Renal cortex interstitium (tissue), 11 donors: ENCODE results near the gene ETV6. TPM values are rescaled to one million over a fixed set of nuclear protein-coding genes. Genes with fewer than 3 reads are reported as not detected.

Source experiments
- DNase-seq, 11 donors: peaks; one replicate each; pipeline ENCODE4 v3.0.0-alpha.2; 2013; ENCODE audit warnings: low read depth in 9 of 11, low spot score in 4 of 11; ENCODE audit errors: extremely low read depth in 1 of 11
- polyA plus RNA-seq, 3 donors: library from polyadenylated mRNA; unstranded; fragments of 120-200 nt; gene quantifications; one replicate each; pipeline ENCODE4 v1.2.1, GENCODE V29; 2013; ENCODE audit not compliant: insufficient read length in 3 of 3

The ETV6 gene
- polyA plus RNA-seq, 3 donors: 13.5 to 14.1 (median 13.8) TPM

DNA sequence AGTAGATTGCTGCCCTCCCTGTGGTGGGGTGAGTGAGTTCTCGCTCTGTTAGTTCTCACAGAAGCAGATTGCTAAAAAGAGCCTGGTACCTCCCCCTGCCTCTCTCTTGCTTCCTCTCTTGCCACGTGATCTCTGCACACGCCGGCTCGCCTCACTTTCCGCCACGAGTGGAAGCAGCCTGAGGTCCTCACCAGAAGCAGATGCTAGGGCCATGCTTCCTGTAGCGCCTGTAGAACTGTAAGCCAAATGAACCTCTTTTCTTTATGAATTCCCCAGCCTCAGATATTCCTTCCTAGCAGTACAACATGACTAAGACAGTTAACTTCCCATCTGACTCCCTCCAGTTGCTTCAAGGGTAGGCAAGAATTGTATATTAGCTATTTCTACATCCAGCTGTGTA lies 76.2 kb downstream of the ETV6 start:
- no peak for DNase-seq

GRCh38 chr12:11726659-11727058 lies 77.2 kb downstream of the ETV6 start:
- DNase-seq: no peak

- no peak for DNase-seq
Observed at GRCh38 chr12:11727133-11727664, 77.7 kb downstream of the ETV6 start.

- DNase-seq: no peak
Observed at GRCh38 chr12:11728154-11728755, 78.8 kb downstream of the ETV6 start.

DNA sequence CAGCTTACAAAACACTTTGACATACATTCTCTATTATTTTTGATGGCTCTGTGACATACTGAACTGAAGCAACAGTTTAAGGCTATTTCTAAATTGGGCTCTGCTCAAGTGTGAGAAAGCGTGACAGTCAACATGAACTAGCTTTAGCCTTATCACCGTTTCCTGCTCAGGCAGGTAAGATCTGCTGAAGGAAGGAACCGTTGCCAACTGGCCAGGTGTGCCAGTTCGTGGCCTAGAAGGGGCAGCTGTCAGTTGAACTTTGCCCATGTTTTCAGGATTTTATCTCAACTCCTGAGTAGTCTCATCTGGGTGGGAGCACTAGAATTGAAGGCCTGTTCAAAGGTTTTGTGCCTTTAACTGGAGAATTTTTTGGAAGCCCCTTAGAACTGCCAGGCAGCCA lies 79.5 kb downstream of the ETV6 start:
- no peak for DNase-seq

GRCh38 chr12:11729439-11730150 lies 80.1 kb downstream of the ETV6 start:
- DNase-seq: no peak

DNA sequence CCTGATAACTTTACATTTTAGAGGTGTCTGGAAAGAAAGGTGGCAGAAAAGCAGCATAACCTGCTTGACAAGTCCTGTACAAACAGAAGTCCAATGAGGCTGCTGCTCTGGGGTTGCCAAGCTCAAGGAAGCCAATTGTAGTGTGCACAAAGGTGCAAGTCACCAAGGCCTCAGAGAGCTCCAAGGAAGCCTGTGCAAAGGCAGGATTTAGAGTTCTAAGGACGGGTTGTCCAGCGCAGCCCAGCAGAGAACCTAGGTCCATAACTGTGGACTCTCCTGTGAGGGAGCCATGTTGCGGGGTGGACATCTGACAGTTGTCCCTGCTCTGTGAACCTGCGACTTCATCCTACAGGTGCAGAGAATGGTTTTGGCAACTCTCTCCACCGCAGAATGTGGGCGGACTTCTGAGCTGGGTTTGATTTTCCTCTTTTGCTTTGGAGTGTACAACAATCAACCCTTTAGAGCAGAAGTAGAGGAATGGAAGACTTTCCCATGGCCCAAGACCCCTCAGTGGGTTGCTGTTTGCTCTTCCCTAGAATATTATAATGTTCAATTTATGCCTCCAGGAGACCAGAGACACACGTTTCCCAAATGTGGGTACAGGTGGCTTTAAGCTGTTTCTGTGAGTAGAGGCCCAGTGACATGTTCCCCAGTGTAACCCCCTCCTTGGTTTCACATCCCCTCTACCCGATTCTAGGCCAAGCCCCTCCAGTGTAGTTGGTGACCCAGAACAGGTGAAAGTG lies 81.0 kb downstream of the ETV6 start:
- DNase-seq: peak in 4 of 11 donors; percentile 49 to 62 (median 58)

- DNase-seq: no peak
Observed at GRCh38 chr12:11731042-11731357, 81.5 kb downstream of the ETV6 start.

DNA sequence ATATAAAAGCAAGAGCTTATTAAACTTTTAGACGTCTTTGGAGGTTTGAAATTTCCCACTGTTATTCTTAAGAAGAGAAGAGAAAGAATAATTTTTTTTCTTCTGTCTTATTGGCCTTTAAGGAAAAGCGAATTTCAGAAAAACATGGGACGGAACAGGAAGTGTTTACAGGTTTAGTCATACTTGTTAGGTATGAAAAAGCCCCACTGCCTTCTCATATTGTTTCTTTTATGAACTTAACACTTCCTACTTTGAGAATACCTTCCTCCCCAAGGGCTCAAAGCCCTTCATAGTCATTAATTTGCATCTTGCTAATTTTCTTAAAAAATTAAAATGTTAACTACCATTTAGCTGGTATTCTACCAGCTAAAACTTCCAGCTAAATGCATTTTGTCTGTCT lies 82.0 kb downstream of the ETV6 start:
- no peak for DNase-seq

DNA sequence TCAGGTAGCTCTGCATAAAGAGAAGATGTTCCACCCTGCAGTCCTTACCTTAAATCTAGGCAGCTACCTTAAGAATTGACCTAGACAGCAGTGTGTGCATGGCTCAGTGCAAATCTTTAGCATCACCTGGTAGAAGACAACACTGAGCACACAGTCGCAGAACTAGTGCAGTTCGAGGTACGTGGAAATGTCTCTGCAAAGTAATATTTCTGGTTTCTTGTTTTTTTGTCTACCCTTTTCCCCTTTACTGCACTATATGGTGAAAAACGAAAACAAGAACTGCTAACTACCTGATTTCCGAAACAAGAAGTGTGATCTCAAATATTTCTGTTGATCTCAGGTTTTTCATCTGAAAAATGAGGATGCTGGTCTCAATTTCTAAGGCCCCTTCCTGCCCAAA lies 82.5 kb downstream of the ETV6 start:
- no peak for DNase-seq

- no peak for DNase-seq
Observed at GRCh38 chr12:11732715-11733114, 83.2 kb downstream of the ETV6 start.

DNA sequence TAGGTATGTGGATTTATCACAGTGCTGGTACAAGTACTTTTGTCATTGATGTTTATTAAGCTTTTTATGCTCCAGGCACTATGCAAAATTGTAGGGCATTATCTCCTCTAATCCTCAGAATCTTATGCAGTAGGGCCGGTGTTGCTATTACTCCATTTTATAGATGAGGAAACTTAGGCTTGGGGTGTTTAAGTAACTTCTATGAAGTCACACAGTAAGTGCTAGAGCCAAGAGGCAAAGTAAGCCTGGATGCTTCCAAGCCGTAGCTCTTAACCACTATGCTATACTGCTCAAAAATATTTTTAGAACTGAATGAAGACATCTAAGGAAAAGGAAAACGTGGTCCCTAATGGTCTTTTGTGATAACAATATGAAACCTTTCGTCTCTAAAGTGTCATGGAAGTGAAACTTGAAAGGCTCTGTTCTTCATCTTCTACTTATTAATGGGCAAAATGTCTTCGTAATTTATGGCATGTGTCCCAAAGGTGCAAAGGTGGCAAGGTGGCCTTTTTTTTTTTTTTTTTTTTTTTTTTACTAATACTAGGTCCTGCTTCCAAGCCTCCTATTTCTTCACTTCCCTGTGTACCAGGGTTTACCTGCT lies 85.2 kb downstream of the ETV6 start:
- DNase-seq: no peak

GRCh38 chr12:11738450-11738849 lies 89.0 kb downstream of the ETV6 start:
- DNase-seq: no peak

GRCh38 chr12:11739980-11740577 lies 90.6 kb downstream of the ETV6 start:
- no peak for DNase-seq

DNA sequence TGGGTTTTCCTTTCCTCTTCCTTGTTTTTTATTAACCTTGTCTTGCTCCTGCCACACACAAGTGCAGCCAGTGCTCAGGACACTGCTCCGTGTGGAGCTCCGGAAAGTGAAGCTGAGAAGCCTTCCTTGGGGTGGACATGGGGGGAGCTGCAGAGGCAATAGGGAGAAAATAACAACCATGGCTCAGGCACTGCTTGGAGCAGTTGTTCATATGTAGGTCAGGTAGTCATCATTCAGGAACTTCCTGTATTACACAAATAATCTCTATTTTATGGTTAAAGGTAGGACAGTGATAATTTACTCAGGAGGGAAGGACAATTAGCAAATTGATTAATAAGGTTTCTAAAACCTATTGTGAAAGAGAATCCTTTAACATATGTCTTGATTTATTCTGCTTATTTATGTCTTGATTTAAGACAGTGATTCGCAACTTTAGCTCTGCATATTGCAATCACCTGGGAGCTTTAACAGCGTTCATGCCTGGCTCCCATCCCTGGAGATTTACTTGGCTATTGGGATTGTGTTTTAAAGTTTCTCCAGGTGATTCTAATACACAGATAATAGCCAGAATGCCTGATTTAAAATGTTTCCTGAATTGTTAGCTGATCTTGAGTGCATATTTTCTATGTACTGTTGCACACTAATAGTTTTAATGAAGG lies 92.1 kb downstream of the ETV6 start:
- no peak for DNase-seq

- DNase-seq: no peak
Observed at GRCh38 chr12:11743423-11744409, 94.2 kb downstream of the ETV6 start.

DNA sequence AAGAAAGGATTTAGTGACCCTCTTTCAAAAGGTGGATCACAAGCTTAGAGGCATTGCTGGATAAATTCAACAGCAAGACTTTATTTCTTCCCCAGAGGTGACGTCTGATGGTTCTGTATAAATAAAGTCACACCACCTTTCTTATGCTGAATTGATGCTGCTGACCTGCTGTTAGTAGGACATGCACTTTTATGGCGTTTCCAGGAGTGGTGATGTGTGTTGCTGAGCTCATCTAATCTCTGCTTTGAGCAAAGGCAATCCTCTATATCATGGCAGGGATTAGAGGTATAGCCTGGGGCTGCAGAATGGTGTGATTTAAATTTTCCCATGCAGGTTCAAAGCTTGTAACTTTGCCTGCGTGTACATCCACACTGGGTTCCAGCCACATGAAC lies 94.9 kb downstream of the ETV6 start:
- DNase-seq: no peak

GRCh38 chr12:11745113-11745512 lies 95.6 kb downstream of the ETV6 start:
- no peak for DNase-seq
